ENCODE results near the gene SEPTIN11.
A peak's percentile ranks its signal among the peaks of the same experiment; 100 is the strongest.

The SEPTIN11 gene

GRCh38 chr4:76993787-76994641 lies 44.5 kb downstream of the SEPTIN11 start:
- Histone ChIP-seq H3K4me3 (ENCODE audit: extremely low read depth, insufficient read depth, low read length, poor library complexity, severe bottlenecking) (no peak overlapping the region), H3K36me3 (ENCODE audit: control insufficient read depth, insufficient read depth, low read length) (peaks cover 82% of the 10 kb centered on the region), H3K4me1 (ENCODE audit: control insufficient read depth, insufficient read depth, low read length, poor library complexity, severe bottlenecking) (peaks cover 22% of the 10 kb centered on the region), H3K9me3 (ENCODE audit: control insufficient read depth, low read length) (no peaks in the 10 kb centered on the region), H3K27ac (ENCODE audit: low read depth, low read length, severe bottlenecking) (no peak overlapping the region)
- WGBS, 2 experiments (ENCODE audit: insufficient coverage in 2 of 2) = 70 to 100% methylated on average over 1 to 2 of the region's 10 CpGs

GRCh38 chr4:76995776-76996175 lies 46.2 kb downstream of the SEPTIN11 start:
- Histone ChIP-seq H3K36me3 (ENCODE audit: control insufficient read depth, insufficient read depth, low read length) (peaks cover 85% of the 10 kb centered on the region), H3K4me3 (ENCODE audit: extremely low read depth, insufficient read depth, low read length, poor library complexity, severe bottlenecking) (no peak overlapping the region), H3K4me1 (ENCODE audit: control insufficient read depth, insufficient read depth, low read length, poor library complexity, severe bottlenecking) (peaks cover 34% of the 10 kb centered on the region), H3K9me3 (ENCODE audit: control insufficient read depth, low read length) (no peaks in the 10 kb centered on the region), H3K27ac (ENCODE audit: low read depth, low read length, severe bottlenecking) (no peak overlapping the region)
- whole genome bisulfite sequencing, 2 experiments (ENCODE audit: insufficient coverage in 2 of 2) = no CpG with 5 or more reads among the region's 1 CpG

DNA sequence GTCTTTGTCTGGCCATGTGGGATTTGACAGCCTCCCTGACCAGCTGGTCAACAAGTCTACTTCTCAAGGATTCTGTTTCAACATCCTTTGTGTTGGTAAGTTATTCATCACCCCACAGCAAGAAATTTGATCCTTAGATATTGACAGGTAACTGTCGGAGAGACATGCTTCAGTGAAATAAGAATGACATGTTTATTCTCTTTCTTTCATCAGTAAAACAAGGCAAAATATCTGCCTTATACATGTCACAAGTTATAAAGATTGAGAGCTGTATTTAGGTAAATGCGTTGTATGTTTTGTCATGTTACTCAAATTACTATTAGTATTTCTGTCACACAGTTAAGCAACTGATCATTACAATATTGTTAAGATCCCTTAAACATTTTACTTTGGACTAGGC lies 46.9 kb downstream of the SEPTIN11 start:
- Histone ChIP-seq H3K36me3 (ENCODE audit: control insufficient read depth, insufficient read depth, low read length) (peaks cover 90% of the 10 kb centered on the region), H3K4me3 (ENCODE audit: extremely low read depth, insufficient read depth, low read length, poor library complexity, severe bottlenecking) (no peak overlapping the region), H3K9me3 (ENCODE audit: control insufficient read depth, low read length) (no peaks in the 10 kb centered on the region), H3K27ac (ENCODE audit: low read depth, low read length, severe bottlenecking) (no peak overlapping the region), H3K4me1 (ENCODE audit: control insufficient read depth, insufficient read depth, low read length, poor library complexity, severe bottlenecking) (peaks cover 36% of the 10 kb centered on the region)
- no CpG with 5 or more reads among the region's 2 CpGs for WGBS, 2 experiments (ENCODE audit: insufficient coverage in 2 of 2)

- H3K27ac ChIP-seq (ENCODE audit: low read depth, low read length, severe bottlenecking) = no peak overlapping the region
- peaks cover 88% of the 10 kb centered on the region for H3K36me3 ChIP-seq (ENCODE audit: control insufficient read depth, insufficient read depth, low read length)
- WGBS, 2 experiments (ENCODE audit: insufficient coverage in 2 of 2) = no CpG with 5 or more reads among the region's 1 CpG
- peaks cover 42% of the 10 kb centered on the region for H3K4me1 ChIP-seq (ENCODE audit: control insufficient read depth, insufficient read depth, low read length, poor library complexity, severe bottlenecking)
- no peak overlapping the region for H3K4me3 ChIP-seq (ENCODE audit: extremely low read depth, insufficient read depth, low read length, poor library complexity, severe bottlenecking)
- H3K9me3 ChIP-seq (ENCODE audit: control insufficient read depth, low read length) = no peaks in the 10 kb centered on the region
Observed at GRCh38 chr4:76997077-76997476, 47.5 kb downstream of the SEPTIN11 start.

GRCh38 chr4:76997532-76997931 lies 48.0 kb downstream of the SEPTIN11 start:
- H3K36me3 ChIP-seq (ENCODE audit: control insufficient read depth, insufficient read depth, low read length) = peaks cover 84% of the 10 kb centered on the region
- H3K27ac ChIP-seq (ENCODE audit: low read depth, low read length, severe bottlenecking) = peak overlapping the region; percentile 20
- no peaks in the 10 kb centered on the region for H3K9me3 ChIP-seq (ENCODE audit: control insufficient read depth, low read length)
- peaks cover 47% of the 10 kb centered on the region for H3K4me1 ChIP-seq (ENCODE audit: control insufficient read depth, insufficient read depth, low read length, poor library complexity, severe bottlenecking)
- 83 to 85% methylated on average over 4 to 5 of the region's 5 CpGs for WGBS, 2 experiments (ENCODE audit: insufficient coverage in 2 of 2)
- H3K4me3 ChIP-seq (ENCODE audit: extremely low read depth, insufficient read depth, low read length, poor library complexity, severe bottlenecking) = no peak overlapping the region

GRCh38 chr4:76998251-76998901 lies 48.8 kb downstream of the SEPTIN11 start:
- no peaks in the 10 kb centered on the region for H3K9me3 ChIP-seq (ENCODE audit: control insufficient read depth, low read length)
- peak overlapping the region; percentile 63 for H3K27ac ChIP-seq (ENCODE audit: low read depth, low read length, severe bottlenecking)
- peaks cover 53% of the 10 kb centered on the region for H3K4me1 ChIP-seq (ENCODE audit: control insufficient read depth, insufficient read depth, low read length, poor library complexity, severe bottlenecking)
- peaks cover 85% of the 10 kb centered on the region for H3K36me3 ChIP-seq (ENCODE audit: control insufficient read depth, insufficient read depth, low read length)
- no peak overlapping the region for H3K4me3 ChIP-seq (ENCODE audit: extremely low read depth, insufficient read depth, low read length, poor library complexity, severe bottlenecking)
- 66 to 90% methylated on average over 4 to 5 of the region's 8 CpGs for WGBS, 2 experiments (ENCODE audit: insufficient coverage in 2 of 2)

All from mesodermal cell (in vitro differentiated cells).